HepG2 (cell line): ENCODE results near the gene RPTOR. TPM values are rescaled to one million over a fixed set of nuclear protein-coding genes. Genes with fewer than 3 reads are reported as not detected.

Source experiments
- ATM ChIP-seq: fragments of 450-650 bp; IDR thresholded peaks from 2 replicates; pipeline ENCODE4 v1.7.1; 2017; ENCODE audit warnings: mild to moderate bottlenecking, borderline replicate concordance
- DNMT3B ChIP-seq: conservative IDR thresholded peaks from 2 replicates; pipeline ENCODE4 v1.6.1; 2016; ENCODE audit warnings: missing biosample characterization, control low read depth
- MTF2 ChIP-seq: sonication (generic); formaldehyde crosslinking; IDR thresholded peaks from 2 replicates; pipeline ENCODE4 v1.5.0; 2020; ENCODE audit warnings: missing genetic modification reagents, borderline replicate concordance
- NR2C2 ChIP-seq: sonication (generic); formaldehyde crosslinking; IDR thresholded peaks from 2 replicates; pipeline ENCODE4 v1.4.0; 2020; ENCODE audit warnings: missing genetic modification reagents, mild to moderate bottlenecking, moderate library complexity, borderline replicate concordance
- PHF20 ChIP-seq: sonication (generic); formaldehyde crosslinking; IDR thresholded peaks from 2 replicates; pipeline ENCODE4 v1.5.0; 2020; ENCODE audit warnings: mild to moderate bottlenecking, missing genetic modification reagents
- POLR2G ChIP-seq: fragments of 200-400 bp; formaldehyde crosslinking; IDR thresholded peaks from 2 replicates; pipeline ENCODE4 v1.6.1; 2018; ENCODE audit warnings: mild to moderate bottlenecking, low read depth, low read length, moderate library complexity
- RERE ChIP-seq: IDR thresholded peaks from 2 replicates; pipeline ENCODE4 v1.6.1; 2016; ENCODE audit warnings: low read depth, missing genetic modification reagents, missing compliant biosample characterization
- SCMH1 ChIP-seq: sonication (generic); formaldehyde crosslinking; IDR thresholded peaks from 2 replicates; pipeline ENCODE4 v1.9.0; 2021; ENCODE audit warnings: missing genetic modification reagents, mild to moderate bottlenecking, borderline replicate concordance
- SETDB1 ChIP-seq: sonication (generic); formaldehyde crosslinking; IDR thresholded peaks from 2 replicates; pipeline ENCODE4 v1.5.1; 2020; ENCODE audit warnings: missing genetic modification reagents, mild to moderate bottlenecking, borderline replicate concordance
- SNAI1 ChIP-seq: sonication (generic); formaldehyde crosslinking; IDR thresholded peaks from 2 replicates; pipeline ENCODE4 v1.5.0; 2020; ENCODE audit warnings: mild to moderate bottlenecking, missing genetic modification reagents, borderline replicate concordance
- SOX13 ChIP-seq, 3 experiments: fragments of 450-650 bp in 1 of 3; sonication (generic) in 1 of 3; formaldehyde crosslinking in 1 of 3; IDR thresholded peaks in 2 of 3; conservative IDR thresholded peaks in 1 of 3; 2 replicates each; pipeline versions ENCODE4 v1.5.0 to v1.6.1; 2016 to 2020; ENCODE audit warnings: antibody characterized with exemption in 1 of 3, mild to moderate bottlenecking in 1 of 3, missing compliant biosample characterization in 1 of 3, missing genetic modification reagents in 1 of 3, moderate library complexity in 1 of 3
- ZBTB38 ChIP-seq: sonication (generic); formaldehyde crosslinking; IDR thresholded peaks from 2 replicates; pipeline ENCODE4 v1.5.1; 2020; ENCODE audit warnings: mild to moderate bottlenecking, missing genetic modification reagents
- ZFX ChIP-seq: sonication (generic); formaldehyde crosslinking; IDR thresholded peaks from 2 replicates; pipeline ENCODE4 v1.4.0; 2020; ENCODE audit warnings: mild to moderate bottlenecking, low read depth, missing genetic modification reagents, moderate library complexity
- ZNF292 ChIP-seq: sonication (generic); formaldehyde crosslinking; IDR thresholded peaks from 2 replicates; pipeline ENCODE4 v1.8.1; 2022; ENCODE audit warnings: mild to moderate bottlenecking, low read depth, missing genetic modification reagents, borderline replicate concordance
- ZNF710 ChIP-seq: sonication (generic); formaldehyde crosslinking; IDR thresholded peaks from 2 replicates; pipeline ENCODE4 v1.5.0; 2020; ENCODE audit warnings: mild to moderate bottlenecking, missing genetic modification reagents, borderline replicate concordance
- ZSCAN25 ChIP-seq: sonication (generic); formaldehyde crosslinking; IDR thresholded peaks from 2 replicates; pipeline ENCODE4 v1.8.0; 2022; ENCODE audit warnings: mild to moderate bottlenecking, missing genetic modification reagents
- polyA plus RNA-seq, 8 experiments: library from polyadenylated mRNA; depleted of rRNA in 3 of 8; stranded (reverse) in 7 of 8; unstranded in 1 of 8; fragments of >200 nt; fragmentation: Illumina TruSeq in 4 of 8; extraction: Trizol in 4 of 8; gene quantifications; 2 replicates each; pipeline versions ENCODE4 v1.2.1 to v1.2.3, GENCODE V29; 2011 to 2016; ENCODE audit warnings: low read depth in 4 of 8, missing spikeins in 1 of 8, mixed read lengths in 1 of 8; ENCODE audit not compliant: insufficient read depth in 1 of 8
- total RNA-seq, 5 experiments: library from RNA; depleted of rRNA; stranded (reverse); fragments of >200 nt; fragmentation: Illumina TruSeq; extraction: Trizol; gene quantifications; 2 replicates each; pipeline ENCODE4 v1.2.3, GENCODE V29; 2016; ENCODE audit warnings: low read depth in 1 of 5
- TF ChIP-seq, protein P1 (sequence below): sonication (generic); formaldehyde crosslinking; IDR thresholded peaks from 2 replicates; pipeline ENCODE4 v1.8.0; 2022; ENCODE audit warnings: mild to moderate bottlenecking, missing genetic modification reagents, moderate library complexity
- TF ChIP-seq, protein P2 (sequence below): sonication (generic); formaldehyde crosslinking; IDR thresholded peaks from 2 replicates; pipeline ENCODE4 v1.8.0; 2022; ENCODE audit warnings: missing genetic modification reagents, mild to moderate bottlenecking, inconsistent platforms, borderline replicate concordance

Gene RPTOR
- total and polyA plus RNA-seq, 2 of the 13 experiments (the other 11 are each of a cell fraction or from before 2014, with no cell fraction given), result 6.6 to 25.3 TPM

- TF ChIP-seq SETDB1 (0 out of 2 replicates have a peak, but pooled peaks have one; percentile 7), NR2C2 (CRISPR knock-in tag) (no peak), ZBTB38 (CRISPR knock-in tag) (0 out of 2 replicates have a peak, but pooled peaks have one; percentile 6), ZNF292 (CRISPR knock-in tag) (no peak), RERE (CRISPR knock-in tag) (no peak), ZSCAN25 (CRISPR knock-in tag) (no peak), POLR2G (no peak), SCMH1 (no peak), SOX13 (IDR thresholded peaks at IDR 0.05) (no peak), SOX13 (CRISPR knock-in tag; conservative IDR thresholded peaks at IDR 0.05 in 1 of 2, IDR thresholded peaks at IDR 0.05 in 1 of 2) (peak in 1 of 2 experiments; percentile 54; a peak in 2 of 4 replicates), PHF20 (no peak), DNMT3B (CRISPR knock-in tag) (no peak), ZFX (CRISPR knock-in tag) (no peak), MTF2 (CRISPR knock-in tag) (no peak), ATM (no peak), SNAI1 (CRISPR knock-in tag) (no peak), ZNF710 (CRISPR knock-in tag) (no peak)
- TF ChIP-seq, protein P1, sequence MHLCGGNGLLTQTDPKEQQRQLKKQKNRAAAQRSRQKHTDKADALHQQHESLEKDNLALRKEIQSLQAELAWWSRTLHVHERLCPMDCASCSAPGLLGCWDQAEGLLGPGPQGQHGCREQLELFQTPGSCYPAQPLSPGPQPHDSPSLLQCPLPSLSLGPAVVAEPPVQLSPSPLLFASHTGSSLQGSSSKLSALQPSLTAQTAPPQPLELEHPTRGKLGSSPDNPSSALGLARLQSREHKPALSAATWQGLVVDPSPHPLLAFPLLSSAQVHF (CRISPR knock-in tag), result no peak
- TF ChIP-seq, protein P2, sequence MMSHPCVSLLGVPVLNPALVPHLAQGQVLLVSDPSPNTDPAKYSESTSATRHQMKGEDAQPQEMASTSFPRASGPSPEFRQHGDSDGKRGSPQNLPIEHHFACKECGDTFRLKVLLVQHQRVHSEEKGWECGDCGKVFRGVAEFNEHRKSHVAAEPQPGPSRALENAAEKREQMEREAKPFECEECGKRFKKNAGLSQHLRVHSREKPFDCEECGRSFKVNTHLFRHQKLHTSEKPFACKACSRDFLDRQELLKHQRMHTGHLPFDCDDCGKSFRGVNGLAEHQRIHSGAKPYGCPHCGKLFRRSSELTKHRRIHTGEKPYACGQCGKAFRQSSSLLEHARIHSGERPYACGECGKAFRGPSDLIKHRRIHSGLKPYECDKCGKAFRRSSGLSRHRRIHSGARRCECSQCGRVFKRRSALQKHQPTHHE (CRISPR knock-in tag), result no peak
Observed at GRCh38 chr17:80694992-80695912, 150.6 kb downstream of the RPTOR start (continued).
